ENCODE measurements around the gene AHSG.

DNA sequence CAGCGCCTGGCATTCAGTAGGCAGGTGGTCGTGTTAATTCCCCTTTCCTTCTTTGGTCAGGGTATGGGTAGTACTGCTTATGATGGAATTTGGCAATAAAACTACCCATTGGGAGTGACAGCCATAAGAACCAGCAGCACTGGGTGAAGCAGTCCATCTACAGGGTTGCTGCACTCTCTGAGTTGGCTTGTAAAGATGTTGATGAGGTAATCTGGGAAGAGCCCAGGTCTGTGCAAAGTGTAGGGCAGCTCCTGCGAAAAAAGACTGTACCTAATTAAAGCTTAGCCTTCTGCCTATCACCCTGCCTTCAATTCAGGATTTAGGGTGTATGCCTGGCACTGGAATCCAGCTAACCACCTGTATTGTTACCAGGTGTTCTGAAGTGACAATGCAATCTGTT, 22.7 kb downstream of the AHSG start:
- TF ChIP-seq, protein P1, sequence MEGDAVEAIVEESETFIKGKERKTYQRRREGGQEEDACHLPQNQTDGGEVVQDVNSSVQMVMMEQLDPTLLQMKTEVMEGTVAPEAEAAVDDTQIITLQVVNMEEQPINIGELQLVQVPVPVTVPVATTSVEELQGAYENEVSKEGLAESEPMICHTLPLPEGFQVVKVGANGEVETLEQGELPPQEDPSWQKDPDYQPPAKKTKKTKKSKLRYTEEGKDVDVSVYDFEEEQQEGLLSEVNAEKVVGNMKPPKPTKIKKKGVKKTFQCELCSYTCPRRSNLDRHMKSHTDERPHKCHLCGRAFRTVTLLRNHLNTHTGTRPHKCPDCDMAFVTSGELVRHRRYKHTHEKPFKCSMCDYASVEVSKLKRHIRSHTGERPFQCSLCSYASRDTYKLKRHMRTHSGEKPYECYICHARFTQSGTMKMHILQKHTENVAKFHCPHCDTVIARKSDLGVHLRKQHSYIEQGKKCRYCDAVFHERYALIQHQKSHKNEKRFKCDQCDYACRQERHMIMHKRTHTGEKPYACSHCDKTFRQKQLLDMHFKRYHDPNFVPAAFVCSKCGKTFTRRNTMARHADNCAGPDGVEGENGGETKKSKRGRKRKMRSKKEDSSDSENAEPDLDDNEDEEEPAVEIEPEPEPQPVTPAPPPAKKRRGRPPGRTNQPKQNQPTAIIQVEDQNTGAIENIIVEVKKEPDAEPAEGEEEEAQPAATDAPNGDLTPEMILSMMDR (IDR thresholded peaks at IDR 0.05; ENCODE audit: insufficient read depth, low read depth, low read length) = no peak
- TF ChIP-seq EZH2 (IDR thresholded peaks at IDR 0.05; ENCODE audit: insufficient read depth, low read length) = no peak

All from astrocyte (in vitro differentiated cells and primary cell).